GM19438 (cell line): ENCODE data around the gene ETNK2.

Experiments used
- ATAC-seq: cut with Tn5 transposase; IDR thresholded peaks from one replicate; pipeline ENCODE4 v1.9.1; 2021; ENCODE audit warnings: low read depth; ENCODE audit not compliant: unreplicated experiment

The ETNK2 gene

DNA sequence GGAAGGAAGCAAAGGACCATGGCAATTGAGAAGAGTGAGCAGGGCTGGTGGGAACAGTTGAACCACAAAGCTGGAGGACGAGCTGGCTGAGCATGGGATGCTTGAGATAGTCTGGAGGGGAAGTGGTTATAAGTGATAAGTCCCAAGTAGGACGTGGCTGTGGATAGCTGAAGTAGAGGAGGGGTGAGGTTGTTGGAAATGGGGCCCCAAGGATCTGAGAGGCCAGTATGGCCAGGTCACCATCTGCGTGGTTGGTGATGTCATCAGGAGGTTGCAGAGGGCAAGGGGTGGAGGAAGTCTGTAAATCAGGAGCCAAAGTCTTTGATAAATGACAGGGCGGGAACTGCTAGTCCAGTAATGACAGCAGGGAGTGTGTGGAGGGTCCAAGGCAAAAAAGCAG is 25.3 kb upstream of the ETNK2 start:
- ATAC-seq: no peak

DNA sequence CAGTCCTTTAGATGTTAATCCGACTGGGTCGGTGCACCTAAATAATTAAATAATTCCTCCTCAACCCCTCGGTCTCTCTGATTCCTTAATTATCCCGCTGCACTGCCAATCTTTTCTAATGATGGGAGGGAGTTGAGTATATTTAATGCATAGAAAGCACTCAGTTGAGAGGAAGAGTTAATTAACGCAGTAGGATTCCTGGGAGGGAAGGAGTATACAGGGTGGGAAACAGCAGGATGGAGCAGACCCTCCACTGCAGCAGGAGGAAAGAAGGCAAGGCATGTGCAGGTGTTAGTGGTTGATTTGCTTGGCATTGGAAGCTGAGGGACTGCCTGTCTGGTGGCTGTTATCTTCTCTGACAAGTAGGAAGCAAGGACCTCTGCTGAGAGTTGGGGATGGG is 24.2 kb upstream of the ETNK2 start:
- ATAC-seq: no peak

DNA sequence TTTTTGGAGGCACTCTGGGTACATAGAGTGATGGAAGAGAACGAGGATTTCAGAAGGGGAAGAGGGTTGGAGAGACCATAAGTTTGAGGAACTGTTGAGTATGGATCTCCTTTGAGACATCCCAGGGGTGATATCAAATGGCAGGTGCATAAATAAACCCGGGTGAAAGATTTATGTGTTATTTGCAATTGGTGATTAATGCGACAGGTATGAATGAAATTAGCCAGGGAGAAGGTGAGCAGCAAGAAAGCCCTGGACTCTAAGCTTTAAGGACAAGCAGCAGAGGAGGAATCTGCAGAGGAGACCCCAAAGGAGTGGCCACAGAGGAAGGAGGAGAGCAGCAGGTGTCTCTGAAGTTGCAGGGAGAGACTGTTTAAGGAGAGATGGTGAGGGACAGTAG is 23.1 kb upstream of the ETNK2 start:
- ATAC-seq: no peak

DNA sequence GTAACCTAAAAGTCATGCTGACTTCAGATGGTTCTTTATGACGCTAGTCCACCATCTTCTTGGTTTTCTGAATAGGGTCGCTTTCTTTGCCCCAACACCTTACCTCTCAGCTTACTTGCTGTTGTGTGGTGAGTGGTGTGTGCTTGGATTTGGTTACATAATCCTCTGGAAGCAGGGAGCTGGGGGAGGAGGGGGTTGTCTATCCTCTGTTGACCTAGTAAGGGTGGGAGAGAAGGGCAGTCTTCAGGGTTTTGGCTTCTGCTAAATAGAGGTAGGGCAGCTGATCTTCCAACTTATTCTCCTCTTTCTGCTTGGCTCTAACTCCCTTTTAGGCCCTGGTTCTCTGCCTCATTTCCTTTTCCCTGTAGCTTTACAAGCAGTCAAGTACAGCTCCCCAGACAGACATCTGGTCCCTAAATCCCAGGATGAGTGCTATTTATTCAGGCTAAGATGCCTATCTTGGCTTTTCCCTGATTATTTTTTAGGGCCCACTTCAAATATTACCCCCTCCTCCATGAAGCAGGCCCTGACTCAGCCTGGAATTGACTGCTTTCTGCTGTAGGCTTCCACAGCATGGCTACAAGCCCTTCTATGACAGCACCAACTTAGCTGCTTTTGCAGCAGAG is 20.7 kb upstream of the ETNK2 start:
- ATAC-seq: no peak

DNA sequence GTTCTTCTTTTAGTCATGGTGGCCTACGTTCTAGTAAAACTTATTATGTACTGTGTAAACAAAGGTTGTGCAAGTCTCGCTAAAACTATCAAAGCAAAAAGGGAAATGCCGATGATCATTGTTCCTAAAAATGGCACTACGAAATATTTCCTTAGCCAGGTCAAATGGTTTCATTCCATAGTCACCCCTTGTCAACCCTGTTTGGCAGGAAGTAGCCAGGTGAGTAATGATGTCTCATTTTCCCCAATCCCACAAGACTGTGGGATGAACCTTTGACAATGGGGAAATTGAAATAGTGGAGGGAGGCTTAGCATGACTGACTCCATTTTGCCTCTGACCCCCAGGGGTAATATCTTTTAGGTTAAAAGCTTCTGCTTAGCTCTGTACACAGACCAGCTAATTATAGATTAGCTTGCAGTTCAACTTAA is 19.9 kb upstream of the ETNK2 start:
- no peak for ATAC-seq

DNA sequence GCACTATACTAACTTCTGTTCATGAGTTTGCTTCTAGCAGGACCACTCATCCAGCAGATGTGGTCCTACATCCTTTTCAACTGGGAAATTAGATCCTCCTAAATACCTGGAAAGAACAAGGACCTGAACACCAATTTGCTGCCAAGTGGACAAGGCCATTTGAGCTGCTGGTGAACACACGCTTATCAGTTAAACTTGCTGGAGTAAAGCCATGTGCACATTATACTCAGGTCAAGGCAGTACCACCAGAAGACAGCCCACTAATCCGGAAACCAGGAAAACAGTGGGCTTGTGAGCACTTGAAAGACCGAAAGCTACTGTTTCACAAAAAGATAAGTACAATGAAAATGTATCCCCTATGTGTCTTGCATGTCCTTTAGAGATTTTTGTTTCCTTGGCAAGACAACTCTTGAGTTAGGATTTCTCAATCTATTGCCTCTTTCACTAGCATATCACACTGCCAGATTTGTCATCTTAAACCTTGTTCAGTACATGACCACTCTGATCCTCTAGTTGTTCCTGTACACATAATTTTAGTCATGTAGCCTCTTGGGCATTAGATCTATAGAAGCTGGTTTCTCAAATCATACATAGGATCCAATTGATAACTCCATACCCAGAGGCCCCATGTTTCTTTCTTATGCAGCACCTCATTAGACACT is 18.8 kb upstream of the ETNK2 start:
- ATAC-seq: no peak

DNA sequence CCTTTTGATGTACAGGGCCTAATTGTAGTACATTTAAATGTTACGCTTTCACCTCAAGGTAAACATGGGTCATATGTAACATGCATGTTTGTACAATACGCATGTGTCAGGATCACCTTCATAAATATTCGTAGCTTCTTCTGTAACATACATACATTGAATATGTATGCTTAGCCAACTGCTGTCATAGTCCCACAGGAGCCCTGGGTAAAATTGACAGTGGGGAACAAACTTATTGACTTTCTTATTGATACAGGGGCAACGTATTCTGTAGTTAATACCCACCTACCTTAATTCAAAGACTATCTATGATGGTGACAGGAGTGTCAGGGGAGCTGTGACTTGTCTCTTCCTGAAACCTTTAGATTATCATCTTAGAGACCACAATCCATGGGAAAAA is 18.0 kb upstream of the ETNK2 start:
- no peak for ATAC-seq

DNA sequence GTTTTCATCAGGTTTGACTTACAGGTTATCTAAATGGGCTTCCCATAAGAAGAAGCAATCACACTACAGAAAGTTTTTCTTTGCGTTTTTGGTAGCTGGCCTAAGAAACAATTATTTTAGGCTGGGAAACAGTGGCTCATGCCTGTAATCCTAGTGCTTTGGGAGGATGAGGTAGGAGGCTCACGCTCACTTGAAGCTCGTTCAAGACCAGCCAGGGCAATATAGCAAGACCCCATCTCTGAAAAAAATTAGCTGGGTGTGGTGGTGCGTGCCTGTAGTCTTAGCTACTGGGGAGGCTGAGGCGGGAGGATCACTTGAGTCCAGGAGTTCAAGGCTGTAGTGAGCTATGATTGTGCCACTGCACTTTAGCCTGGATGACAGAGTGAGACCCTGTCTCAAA is 15.9 kb upstream of the ETNK2 start:
- ATAC-seq: no peak

DNA sequence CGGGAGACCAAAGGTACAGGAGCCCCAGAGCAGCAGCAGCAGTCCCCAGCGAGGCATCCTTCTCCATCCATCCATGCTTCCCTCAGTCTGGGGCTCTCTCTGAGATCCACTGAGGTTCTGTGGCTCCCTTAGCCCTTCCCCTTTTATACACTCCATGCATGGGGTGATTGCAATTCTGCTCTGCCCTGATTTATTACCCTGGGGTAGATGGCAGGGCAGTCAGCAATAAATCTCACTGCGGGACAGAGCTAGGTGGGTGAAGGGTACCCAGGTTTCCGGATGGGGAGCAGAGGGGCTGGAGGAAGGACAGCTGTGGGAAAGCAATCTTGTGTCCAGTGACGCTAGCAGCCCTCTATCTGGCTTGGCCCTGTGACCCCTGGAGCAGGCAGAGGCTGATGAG is 14.4 kb upstream of the ETNK2 start, which contains the start of gene REN:
TSS of gene REN (minus strand) at position 119 of the 400 bp plus-strand sequence. CDS start at position 75, 44 bp downstream.
- ATAC-seq: no peak

DNA sequence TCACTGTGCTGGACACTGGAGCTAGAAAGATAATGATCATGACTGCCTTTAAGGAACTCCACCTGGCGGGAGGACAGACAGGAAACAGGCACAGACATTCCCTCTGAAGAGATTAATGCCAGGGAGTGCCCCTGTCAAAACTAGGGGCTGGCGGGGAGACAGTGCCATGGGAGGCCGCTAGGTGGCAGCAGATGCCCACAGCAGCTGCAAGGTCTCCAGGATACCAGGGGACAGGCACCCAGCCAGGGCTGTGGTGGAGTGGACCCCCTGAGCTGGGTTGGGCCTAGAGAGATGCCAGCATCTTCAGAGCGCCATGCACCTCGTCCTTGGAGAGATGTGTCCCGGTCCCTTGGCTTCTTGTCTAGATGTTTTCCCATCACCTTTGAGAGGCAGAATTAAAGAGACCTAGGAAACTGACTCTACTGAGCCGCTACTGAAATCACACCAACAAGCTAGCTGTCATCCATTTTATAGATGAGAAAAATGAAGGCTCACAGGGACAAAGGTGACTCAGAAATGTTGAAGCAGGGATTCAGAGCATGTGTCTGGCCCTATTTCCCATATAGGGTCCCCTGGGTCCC is 10.7 kb upstream of the ETNK2 start:
- ATAC-seq: no peak

DNA sequence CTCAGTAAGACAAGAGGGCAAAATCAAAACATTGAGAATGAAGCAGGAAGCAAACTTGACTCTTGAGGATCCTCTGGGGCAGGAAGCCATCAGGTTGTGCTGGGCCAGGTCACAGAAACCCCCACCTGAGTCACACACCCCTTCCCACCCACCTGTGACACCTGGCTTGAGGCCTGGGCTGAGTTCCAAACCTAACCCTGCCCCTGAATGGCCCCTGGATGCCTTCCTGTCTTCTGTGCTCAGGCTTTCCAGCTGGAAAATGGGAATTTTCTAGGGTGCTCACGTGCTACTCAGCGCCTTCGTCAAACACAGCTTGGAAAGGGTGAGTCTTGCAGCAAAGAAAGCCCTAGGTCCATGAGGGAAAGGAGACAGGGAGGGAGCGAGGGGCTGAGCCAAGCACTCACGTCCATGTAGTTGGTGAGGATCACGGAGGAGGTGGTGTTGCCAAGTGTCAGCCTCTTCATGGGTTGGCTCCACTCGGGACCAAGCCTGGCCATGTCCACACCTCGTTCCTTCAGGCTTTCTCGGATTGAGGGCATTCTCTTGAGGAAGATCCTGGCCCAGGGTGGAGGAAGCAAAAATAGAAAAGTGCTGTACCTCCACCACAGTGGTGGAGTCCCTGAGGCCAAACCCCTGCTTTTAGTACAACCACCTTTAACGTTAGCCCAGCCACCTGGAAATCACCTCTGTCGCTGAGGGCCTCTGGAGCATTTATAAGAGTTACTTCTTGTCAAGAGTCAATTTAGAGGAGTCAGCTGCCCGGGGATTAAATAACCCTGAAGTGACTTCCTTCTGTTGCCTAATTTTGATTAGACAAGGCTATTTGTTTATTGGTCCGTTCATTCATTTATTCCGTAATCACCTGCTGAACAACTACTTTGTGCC is 10.0 kb upstream of the ETNK2 start:
- no peak for ATAC-seq

DNA sequence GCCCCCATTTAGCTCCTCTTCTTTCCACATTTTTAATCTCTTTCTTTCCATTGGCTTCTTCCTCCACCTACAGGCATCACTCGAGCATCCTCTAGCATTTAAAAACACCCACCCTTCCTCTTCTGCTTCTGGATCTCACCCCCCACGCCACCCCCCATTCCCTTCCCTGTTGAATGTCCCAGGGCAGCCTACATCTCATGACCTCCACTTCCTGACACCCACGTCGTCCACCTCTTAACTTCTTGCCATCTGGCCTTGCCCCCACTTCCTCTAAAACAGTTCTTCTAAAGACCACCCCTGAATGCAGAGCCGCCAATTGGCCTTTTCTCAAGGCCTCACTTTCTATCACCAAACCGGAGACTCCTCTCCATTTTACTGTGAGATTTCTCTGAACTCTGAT is 6.1 kb upstream of the ETNK2 start:
- ATAC-seq: no peak

DNA sequence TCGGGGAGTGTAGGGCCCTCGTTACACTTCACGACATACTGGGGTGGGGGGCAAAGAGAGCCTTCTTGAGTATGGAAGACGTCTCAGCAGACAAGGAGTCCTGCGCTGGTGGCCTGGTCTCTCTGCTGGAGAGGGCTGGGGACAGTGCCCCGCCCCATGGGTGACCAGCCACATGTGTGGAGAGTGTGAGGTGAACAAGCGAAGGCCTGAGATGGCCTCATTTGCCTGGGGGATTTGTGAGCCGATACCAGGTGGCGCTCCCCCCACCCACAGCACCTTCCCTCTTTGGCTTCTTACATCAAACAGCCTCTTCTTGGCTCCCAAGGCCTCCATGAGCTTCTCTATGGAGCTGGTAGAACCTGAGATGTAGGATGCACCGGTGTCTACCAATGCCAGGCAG is 4.0 kb upstream of the ETNK2 start:
- no peak for ATAC-seq

DNA sequence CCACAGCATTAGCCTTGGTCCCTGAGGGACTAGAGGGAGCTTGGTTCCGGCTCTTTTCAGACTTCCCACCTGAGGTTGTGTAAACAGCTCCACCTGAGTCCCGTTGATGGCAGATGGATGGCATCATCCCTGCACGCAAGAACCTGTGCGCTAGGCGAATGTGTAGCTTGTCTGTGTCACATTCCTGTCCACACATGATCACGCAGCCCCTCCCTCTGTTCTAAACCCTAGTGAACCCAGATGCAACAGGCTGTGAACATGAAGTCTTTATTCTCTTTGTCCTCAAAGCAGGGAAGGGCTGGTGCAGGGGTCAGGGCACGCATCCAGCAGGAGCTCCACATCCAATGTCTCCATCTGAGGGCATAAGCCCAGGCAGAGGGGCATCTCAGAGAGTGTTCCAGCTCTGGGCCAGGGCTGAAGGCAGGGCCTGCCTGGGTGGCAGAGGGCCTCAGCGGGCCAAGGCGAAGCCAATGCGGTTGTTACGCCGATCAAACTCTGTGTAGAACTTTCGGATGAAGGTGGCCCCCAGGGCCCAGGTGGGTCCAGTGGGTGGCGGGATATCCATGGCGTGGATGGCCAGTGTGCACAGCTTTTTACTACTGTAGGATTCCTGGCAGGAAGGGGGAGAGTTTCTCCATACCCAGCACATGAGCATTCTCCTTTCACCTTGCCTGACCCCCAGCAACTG is 2.9 kb upstream of the ETNK2 start:
- ATAC-seq: no peak

DNA sequence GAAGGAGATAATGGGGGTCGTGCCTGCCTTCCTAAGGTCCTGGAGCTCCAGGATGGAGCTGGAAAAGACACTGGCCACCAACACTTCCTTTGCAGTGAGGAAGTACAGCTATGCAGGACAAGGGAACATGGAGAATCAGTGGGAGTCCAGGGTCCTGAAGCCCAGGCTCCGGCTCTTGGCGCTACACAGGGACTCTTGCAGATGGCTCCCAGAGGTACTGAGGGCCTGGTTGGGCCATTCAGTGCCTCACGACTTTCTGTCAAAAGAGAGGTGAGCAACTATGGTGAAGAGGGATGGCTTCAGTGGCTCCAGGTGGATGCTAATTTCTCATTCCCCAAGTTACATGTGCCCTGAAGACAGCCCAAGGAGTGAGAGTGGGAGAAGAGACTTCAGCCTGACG is 1.8 kb upstream of the ETNK2 start:
- no peak for ATAC-seq

DNA sequence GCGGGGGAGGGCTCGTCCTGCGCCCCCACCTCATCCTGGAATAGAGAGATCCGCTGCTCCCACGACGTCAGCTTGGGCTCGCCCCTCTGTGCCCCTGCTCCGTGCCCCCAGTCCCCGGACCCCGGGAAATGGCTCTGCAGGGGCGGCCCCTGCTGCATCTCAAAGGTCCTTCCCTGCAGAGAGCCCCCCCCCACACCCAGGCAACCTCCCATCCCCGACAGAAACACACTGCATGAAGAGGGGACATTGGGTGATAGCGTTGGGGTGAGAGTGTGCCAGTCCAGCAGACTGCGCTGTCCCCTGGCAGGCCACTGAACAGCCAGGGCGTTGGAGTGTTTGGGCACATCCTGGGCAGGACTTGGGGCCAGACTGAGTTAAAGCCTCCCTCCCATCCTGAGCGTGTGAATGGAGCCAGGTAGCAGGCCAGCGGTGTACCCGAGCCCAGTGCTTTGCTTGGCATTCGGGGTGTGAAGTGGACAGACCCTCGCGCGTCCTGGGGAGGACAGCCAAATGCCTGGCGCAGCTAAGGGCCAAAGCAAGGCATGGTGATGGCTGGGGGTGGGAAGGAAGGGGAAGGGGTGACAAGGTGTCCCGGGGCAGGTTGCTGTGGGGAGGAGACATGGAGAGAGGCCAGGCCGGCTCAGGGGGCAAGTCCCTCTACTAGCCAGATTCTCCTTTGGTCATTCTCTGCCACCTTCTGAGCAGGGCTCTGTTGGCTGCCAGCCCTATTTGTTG is 633 bp upstream of the ETNK2 start:
- ATAC-seq: no peak

DNA sequence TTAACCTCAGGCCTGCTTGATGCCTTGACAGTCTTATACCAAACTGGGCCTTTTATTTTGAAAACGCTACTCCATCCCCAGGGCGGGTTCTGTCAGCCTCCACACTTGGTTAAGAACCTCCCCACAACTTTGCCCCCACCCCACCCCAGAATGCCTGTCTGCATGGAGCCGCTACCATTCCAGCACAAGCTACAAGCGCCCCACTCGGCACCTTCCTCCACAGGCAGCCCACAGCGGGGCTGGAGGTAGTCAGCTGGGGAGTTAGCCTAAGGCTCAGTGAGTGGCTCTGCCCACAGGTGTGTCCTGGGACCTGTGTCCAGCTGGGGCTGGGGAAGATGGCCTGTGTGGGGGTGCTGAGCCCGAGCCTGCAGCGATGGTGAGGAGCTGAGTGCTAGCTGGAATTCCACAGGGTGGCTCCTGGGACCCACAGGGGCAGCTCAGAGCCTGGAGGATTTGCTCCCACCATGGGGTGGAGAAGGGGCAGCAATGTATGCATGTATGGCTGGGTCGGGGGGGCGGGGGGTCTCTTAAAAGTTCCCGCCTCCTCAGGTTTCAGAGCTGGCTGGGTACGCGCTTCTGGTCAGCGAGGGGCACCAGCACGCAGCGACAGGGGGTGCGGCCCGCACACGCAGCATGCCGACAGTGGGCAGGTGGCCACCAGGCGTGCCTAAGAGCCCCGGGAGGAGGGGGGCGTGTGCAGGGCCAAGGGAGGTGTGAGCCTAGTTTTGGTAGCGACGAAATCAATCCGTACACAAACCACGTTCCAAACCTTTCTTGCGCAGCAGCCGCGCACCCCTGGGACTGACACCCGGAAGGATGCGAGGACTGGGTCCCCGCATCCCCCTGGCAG is 917 bp downstream of the ETNK2 start:
- ATAC-seq: no peak

DNA sequence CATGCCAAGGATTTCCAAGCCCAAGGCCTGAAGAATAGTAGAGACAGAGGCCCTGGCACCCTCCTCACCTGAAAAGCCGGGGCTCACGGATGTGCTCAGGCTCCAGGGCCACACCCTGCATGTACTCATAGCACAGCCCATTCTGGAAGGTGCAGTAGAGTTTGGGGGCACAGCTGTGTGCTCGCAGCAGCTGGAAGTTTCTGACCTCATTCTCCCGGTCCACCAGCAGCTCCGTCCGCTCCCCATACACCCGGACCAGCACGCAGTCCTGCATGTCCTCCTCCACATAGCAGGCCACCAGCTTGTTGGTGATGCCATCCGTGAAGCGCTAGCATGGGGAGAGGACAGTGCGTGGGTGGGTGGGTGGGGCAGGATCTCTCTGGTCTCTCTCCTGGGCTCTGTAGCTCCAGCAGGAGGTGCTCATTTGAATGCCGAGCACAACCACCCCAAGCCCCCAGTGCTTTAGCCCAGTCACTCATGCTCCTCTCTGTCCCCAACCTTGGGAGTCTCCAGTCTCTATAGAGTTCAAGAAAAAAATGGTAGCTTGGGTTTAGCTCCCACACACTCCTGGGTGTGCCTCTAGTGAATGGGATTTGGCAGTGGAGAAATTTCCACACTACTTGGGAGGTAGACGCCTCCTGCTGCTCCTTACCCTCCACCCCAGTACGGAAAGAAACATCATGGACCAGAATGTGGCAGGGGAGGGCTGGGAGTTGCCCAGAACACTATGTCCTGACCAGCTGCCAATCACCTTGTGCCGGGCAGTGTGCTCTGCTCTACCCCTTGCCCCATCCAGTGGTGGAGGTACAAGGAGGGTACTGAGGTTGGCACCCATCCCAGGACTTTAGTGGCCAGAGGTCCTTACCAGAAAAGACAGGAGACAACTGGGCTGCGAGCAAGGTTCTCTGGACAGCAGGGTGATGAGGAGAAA is 1.9 kb downstream of the ETNK2 start:
- no peak for ATAC-seq
